OCI-LY7 (cell line): ENCODE measurements around the gene PCDHGA1. TPM values are rescaled to one million over a fixed set of nuclear protein-coding genes. Genes with fewer than 3 reads are reported as not detected.

Source experiments
- BruUV-seq: library from RNA; stranded (reverse); fragments of 400-500 nt; replicated peaks from 2 replicates; lab custom pipeline; 2021; lab: Mats Ljungman, UMichigan
- CTCF ChIA-PET: fragments of 300-600 bp; sonication (Branson Sonifier 250); formaldehyde crosslinking; loops from one replicate; lab custom pipeline; 2022; ENCODE audit warnings: antibody characterized with exemption; ENCODE audit not compliant: unreplicated experiment; lab: Charles Lee
- POLR2A ChIA-PET: fragments of 300-600 bp; sonication (Branson Sonifier 250); formaldehyde crosslinking; loops from one replicate; lab custom pipeline; 2022; ENCODE audit warnings: antibody characterized with exemption; lab: Charles Lee
- DNase-seq: peaks from one replicate; pipeline ENCODE4 v3.0.0-alpha.2; 2015; ENCODE audit warnings: low spot score
- H2AFZ ChIP-seq: fragments of 200-600 bp; sonication (generic), shearing (Covaris generic); 2 replicates; pipeline ENCODE4 v1.6.1; 2014; ENCODE audit warnings: mild to moderate bottlenecking, antibody characterized with exemption, low read length, moderate library complexity
- H3K27ac ChIP-seq: fragments of 200-600 bp; sonication (generic); 2 replicates; pipeline ENCODE4 v1.5.1; 2014; ENCODE audit warnings: mixed run types, low read depth, mild to moderate bottlenecking, moderate library complexity, low read length, inconsistent platforms; ENCODE audit not compliant: poor library complexity, severe bottlenecking
- H3K36me3 ChIP-seq: fragments of 200-600 bp; sonication (generic); 2 replicates; pipeline ENCODE4 v1.6.1; 2014; ENCODE audit warnings: mild to moderate bottlenecking, antibody characterized with exemption, low read length, moderate library complexity, mixed read lengths; ENCODE audit not compliant: insufficient read depth
- H3K4me1 ChIP-seq: fragments of 200-600 bp; sonication (generic); 2 replicates; pipeline ENCODE4 v1.5.1; 2014; ENCODE audit warnings: mild to moderate bottlenecking, low read length; ENCODE audit not compliant: insufficient read depth, poor library complexity, severe bottlenecking
- H3K4me2 ChIP-seq: fragments of 200-600 bp; sonication (generic); 2 replicates; pipeline ENCODE4 v1.6.1; 2014; ENCODE audit warnings: mild to moderate bottlenecking, low read length
- H3K4me3 ChIP-seq: fragments of 200-600 bp; sonication (generic); 2 replicates; pipeline ENCODE4 v1.5.1; 2014; ENCODE audit warnings: mild to moderate bottlenecking, low read depth, low read length; ENCODE audit not compliant: poor library complexity, severe bottlenecking
- H3K79me2 ChIP-seq: fragments of 200-600 bp; sonication (generic); 2 replicates; pipeline ENCODE4 v1.6.1; 2016; ENCODE audit warnings: low read depth, mild to moderate bottlenecking, low read length, moderate library complexity, mixed read lengths; ENCODE audit not compliant: insufficient read depth
- H3K9me2 ChIP-seq: fragments of 200-600 bp; sonication (generic); 2 replicates; pipeline ENCODE4 v1.6.1; 2016; ENCODE audit warnings: mild to moderate bottlenecking, low read length, mixed read lengths; ENCODE audit not compliant: insufficient read depth
- H3K9me3 ChIP-seq: fragments of 200-600 bp; sonication (generic); 2 replicates; pipeline ENCODE4 v1.6.1; 2014; ENCODE audit warnings: mild to moderate bottlenecking, mixed run types, low read length, mixed read lengths
- H4K20me1 ChIP-seq: fragments of 200-600 bp; sonication (generic); 2 replicates; pipeline ENCODE4 v1.6.1; 2014; ENCODE audit warnings: mild to moderate bottlenecking, antibody characterized with exemption, low read length, moderate library complexity, mixed read lengths; ENCODE audit not compliant: insufficient read depth
- CTCF ChIP-seq: fragments of 200-600 bp; sonication (generic); conservative IDR thresholded peaks from 2 replicates; pipeline ENCODE4 v1.5.1; 2014; ENCODE audit warnings: mild to moderate bottlenecking, antibody characterized with exemption, low read length, moderate library complexity, mixed read lengths
- EZH2phosphoT487 ChIP-seq: fragments of 200-600 bp; sonication (generic); IDR thresholded peaks from 2 replicates; pipeline ENCODE4 v1.6.1; 2018; ENCODE audit warnings: low read depth, borderline replicate concordance, mild to moderate bottlenecking, mixed run types, antibody characterized with exemption, low read length, moderate library complexity, mixed read lengths
- intact Hi-C: fragments of 100-400 bp; cut with micrococcal nuclease; formaldehyde crosslinking; loops from one replicate; pipeline ENCODE4 v1.10.0; 2022; ENCODE audit not compliant: unreplicated experiment
- total RNA-seq, 2 experiments: library from RNA; depleted of rRNA in 1 of 2; stranded (reverse); fragments of >200 nt in 1 of 2; shearing (Covaris generic) in 1 of 2; gene quantifications; 2 replicates each; pipeline ENCODE4 v1.2.3, GENCODE V29; 2014 to 2022

PCDHGA1 gene
- total RNA-seq, 2 experiments from 2014 or later: 1.3 to 1.9 TPM

- ChIA-PET CTCF (interaction anchor here (0.5 kb wide), 1 partner anchor 98 kb away, joined by 3 read pairs; no protein-coding TSS in a partner anchor), POLR2A (no interaction called here)
Observed at GRCh38 chr5:141399555-141400258, 69.4 kb downstream of the PCDHGA1 start.

GRCh38 chr5:141402553-141403243, 72.4 kb downstream of the PCDHGA1 start, which contains the start of gene PCDHGA9:
Gene PCDHGA9, plus strand, starts transcription at chr5:141402778. Its CDS starts 175 bp downstream, at chr5:141402953.
- Histone ChIP-seq H4K20me1 (no peaks in the 10 kb centered on the region), H3K4me3 (no peak within 1 kb of the TSS), H3K36me3 (no peaks in the 10 kb centered on the region), H3K27ac (no peak within 1 kb of the TSS), H3K9me2 (no peaks in the 10 kb centered on the region), H3K4me1 (no peaks in the 10 kb centered on the region), H3K79me2 (no peaks in the 10 kb centered on the region), H2AFZ (no peak within 1 kb of the TSS), H3K4me2 (no peak within 1 kb of the TSS), H3K9me3 (no peaks in the 10 kb centered on the region)
- BruUV-seq: no TSS peak
- DNase-seq: no peak
- ChIA-PET POLR2A (interaction anchor here (0.6 kb wide), 1 partner anchor 72 kb away, joined by 6 read pairs; no protein-coding TSS in a partner anchor), CTCF (no interaction called here)
- intact Hi-C loops: no loop called here
- peak; percentile 26; the same call in 1 of the 2 replicates for TF ChIP-seq CTCF
- no peak for TF ChIP-seq EZH2phosphoT487

More at GRCh38 chr5:141399555-141400258, 69.4 kb downstream of the PCDHGA1 start:
- no TSS peak for BruUV-seq
- DNase-seq: no peak
- H4K20me1 ChIP-seq: no peaks in the 10 kb centered on the region
- intact Hi-C loops: no loop called here
- H3K4me3 ChIP-seq: no peak overlapping the region
- no peak for TF ChIP-seq EZH2phosphoT487
- TF ChIP-seq CTCF: no peak
- no peaks in the 10 kb centered on the region for H3K79me2 ChIP-seq
- no peaks in the 10 kb centered on the region for H3K9me3 ChIP-seq
- no peak overlapping the region for H2AFZ ChIP-seq
- no peak overlapping the region for H3K4me2 ChIP-seq
- no peaks in the 10 kb centered on the region for H3K9me2 ChIP-seq
- no peak overlapping the region for H3K27ac ChIP-seq
- no peaks in the 10 kb centered on the region for H3K4me1 ChIP-seq
- H3K36me3 ChIP-seq: no peaks in the 10 kb centered on the region
